HUES48 (cell line): ENCODE data around the gene SH2D6.
"Not testable (repeated sequence)": the region's sequence is repeated elsewhere in the genome, so short reads cannot be mapped to it uniquely, and the experiment has no call there.

Experiments used
- H3K27ac ChIP-seq: one replicate; pipeline ENCODE4 v1.7.0; 2013; ENCODE audit warnings: low read depth, low read length, inconsistent platforms
- H3K27me3 ChIP-seq: 2 replicates; pipeline ENCODE4 v1.6.1; 2013; ENCODE audit warnings: mild to moderate bottlenecking, low read length; ENCODE audit not compliant: control insufficient read depth, insufficient read depth
- H3K36me3 ChIP-seq: 2 replicates; pipeline ENCODE4 v1.6.1; 2013; ENCODE audit warnings: low read length; ENCODE audit not compliant: control insufficient read depth, insufficient read depth
- H3K4me1 ChIP-seq: 2 replicates; pipeline ENCODE4 v1.6.1; 2013; ENCODE audit warnings: mild to moderate bottlenecking, low read length; ENCODE audit not compliant: control insufficient read depth, insufficient read depth
- H3K4me3 ChIP-seq: 2 replicates; pipeline ENCODE4 v1.5.1; 2013; ENCODE audit warnings: mild to moderate bottlenecking, low read depth, low read length
- H3K9ac ChIP-seq: 2 replicates; pipeline ENCODE4 v1.6.1; 2013; ENCODE audit warnings: mild to moderate bottlenecking, low read depth, low read length, moderate library complexity
- H3K9me3 ChIP-seq: 2 replicates; pipeline ENCODE4 v1.6.1; 2013; ENCODE audit warnings: low read length; ENCODE audit not compliant: control insufficient read depth, insufficient read depth

SH2D6 gene

DNA sequence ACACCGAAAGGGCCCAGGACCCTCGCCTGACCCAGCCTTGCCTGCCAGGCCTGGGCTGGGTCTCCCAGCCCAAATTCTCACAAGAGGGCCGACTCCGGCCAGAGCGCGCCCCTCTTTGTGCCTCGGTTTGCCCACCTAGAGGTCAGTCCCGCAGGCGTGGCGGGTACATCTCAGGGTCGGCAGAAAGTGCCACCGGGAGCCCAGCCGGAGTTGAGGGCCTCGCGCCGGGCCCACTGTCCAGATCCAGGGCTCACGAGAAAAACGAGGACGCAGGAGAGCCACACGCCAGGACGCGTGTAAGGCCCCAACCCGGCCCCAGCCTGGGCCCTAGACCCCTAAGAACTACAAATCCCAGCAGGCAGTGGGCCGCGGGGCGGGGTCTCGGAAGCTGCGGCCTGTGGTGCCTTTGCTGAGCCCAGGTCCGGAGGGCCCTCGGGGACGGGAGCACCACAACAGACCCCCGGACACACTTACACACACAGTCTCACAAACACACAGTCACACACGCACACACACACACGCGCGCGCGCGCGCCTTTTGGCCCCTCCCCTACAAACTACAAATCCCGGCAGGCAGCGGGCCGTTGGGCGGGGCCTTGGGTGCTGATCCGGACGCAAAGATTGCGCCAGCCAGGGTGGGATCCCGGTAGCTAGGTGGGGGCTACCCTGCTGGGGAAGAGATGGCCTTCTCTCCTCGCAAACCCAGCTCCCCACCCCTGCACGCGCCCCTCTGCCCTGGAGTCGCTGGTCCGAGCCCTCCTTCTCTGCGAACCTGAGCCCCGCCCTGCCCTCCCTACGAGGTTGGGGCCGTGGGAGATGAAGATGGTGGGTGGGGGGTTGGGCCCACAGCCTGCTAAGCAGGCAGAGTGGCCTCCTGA, at the start of gene SH2D6:
Gene SH2D6 (plus strand): TSS at position 583 of the 877 bp plus-strand sequence. CDS start 10,752 bp downstream, outside the sequence.
- Histone ChIP-seq H3K36me3 (no peaks in the 10 kb centered on the region), H3K27ac (peak within 1 kb of the TSS; percentile 85), H3K4me3 (peak within 1 kb of the TSS; percentile 96), H3K9me3 (no peaks in the 10 kb centered on the region), H3K27me3 (no peaks in the 10 kb centered on the region), H3K9ac (peak within 1 kb of the TSS; percentile 91), H3K4me1 (peaks cover 23% of the 10 kb centered on the region)

DNA sequence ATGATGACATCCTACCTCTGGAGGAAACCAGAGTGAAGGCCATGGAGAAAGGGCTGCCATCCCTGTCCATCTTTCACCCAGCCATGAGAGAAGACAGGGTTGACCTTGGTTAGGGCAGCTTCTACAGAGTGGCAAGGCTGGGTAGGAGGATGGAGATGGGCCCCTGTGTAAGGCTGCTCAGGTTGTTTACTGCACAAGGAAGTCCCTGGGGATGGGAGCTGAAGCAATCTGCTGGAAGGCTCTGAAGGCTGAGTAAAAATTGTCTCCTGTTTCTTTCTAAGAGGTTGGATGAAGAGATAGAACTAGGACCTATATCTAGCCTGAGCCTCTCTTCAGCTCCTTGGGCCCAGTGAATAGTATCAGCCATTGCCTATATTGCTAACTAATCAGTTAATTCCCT, 49.6 kb upstream of the SH2D6 start:
- Histone ChIP-seq H3K9me3 (no peaks in the 10 kb centered on the region), H3K4me3 (no peak overlapping the region), H3K4me1 (no peaks in the 10 kb centered on the region), H3K36me3 (no peaks in the 10 kb centered on the region), H3K27ac (no peak overlapping the region), H3K9ac (no peak overlapping the region), H3K27me3 (no peaks in the 10 kb centered on the region)

DNA sequence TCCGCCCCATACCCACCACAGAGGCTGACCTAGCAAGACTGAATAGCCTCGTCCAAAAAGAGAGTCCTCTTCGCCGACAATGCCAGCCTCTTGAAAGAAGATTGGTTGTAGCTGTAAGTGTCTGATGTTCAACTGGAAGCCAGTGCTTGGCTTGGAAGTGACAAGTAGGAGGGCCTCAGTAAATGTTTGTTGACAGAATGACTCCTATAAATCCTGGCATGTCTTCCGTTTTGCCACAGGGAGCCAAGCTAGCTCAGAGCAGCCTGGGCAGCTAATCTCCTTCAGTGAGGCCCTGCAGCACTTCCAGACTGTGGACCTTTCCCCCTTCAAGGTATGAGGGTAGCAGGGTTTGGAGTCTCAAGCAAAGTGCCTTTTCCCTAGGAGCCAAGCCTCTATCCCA, 49.0 kb upstream of the SH2D6 start:
- no peak overlapping the region for H3K4me3 ChIP-seq
- no peaks in the 10 kb centered on the region for H3K36me3 ChIP-seq
- no peaks in the 10 kb centered on the region for H3K27me3 ChIP-seq
- H3K4me1 ChIP-seq, result no peaks in the 10 kb centered on the region
- no peak overlapping the region for H3K27ac ChIP-seq
- no peak overlapping the region for H3K9ac ChIP-seq
- H3K9me3 ChIP-seq, result no peaks in the 10 kb centered on the region

DNA sequence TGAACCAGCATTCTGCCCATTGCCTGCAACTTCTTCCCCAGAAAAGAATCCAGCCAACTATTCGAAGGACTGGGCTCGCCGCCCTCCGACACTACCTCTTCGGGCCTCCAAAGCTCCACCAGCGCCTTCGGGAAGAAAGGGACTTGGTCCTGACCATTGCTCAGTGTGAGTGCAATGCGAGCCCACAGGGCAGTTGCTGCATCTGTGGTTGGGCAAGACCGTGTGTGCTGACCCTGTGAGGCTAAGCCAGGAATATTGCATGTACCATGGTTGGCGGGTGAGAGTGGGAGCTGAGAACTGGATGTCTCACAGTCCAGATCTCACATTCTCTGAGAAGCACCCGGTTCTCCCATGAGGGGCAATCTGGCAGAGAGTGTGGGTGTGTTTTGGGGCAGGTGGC, 47.5 kb upstream of the SH2D6 start:
- H3K36me3 ChIP-seq, result no peaks in the 10 kb centered on the region
- H3K27ac ChIP-seq, result no peak overlapping the region
- H3K4me3 ChIP-seq, result no peak overlapping the region
- H3K9ac ChIP-seq, result no peak overlapping the region
- no peaks in the 10 kb centered on the region for H3K27me3 ChIP-seq
- no peaks in the 10 kb centered on the region for H3K4me1 ChIP-seq
- no peaks in the 10 kb centered on the region for H3K9me3 ChIP-seq

DNA sequence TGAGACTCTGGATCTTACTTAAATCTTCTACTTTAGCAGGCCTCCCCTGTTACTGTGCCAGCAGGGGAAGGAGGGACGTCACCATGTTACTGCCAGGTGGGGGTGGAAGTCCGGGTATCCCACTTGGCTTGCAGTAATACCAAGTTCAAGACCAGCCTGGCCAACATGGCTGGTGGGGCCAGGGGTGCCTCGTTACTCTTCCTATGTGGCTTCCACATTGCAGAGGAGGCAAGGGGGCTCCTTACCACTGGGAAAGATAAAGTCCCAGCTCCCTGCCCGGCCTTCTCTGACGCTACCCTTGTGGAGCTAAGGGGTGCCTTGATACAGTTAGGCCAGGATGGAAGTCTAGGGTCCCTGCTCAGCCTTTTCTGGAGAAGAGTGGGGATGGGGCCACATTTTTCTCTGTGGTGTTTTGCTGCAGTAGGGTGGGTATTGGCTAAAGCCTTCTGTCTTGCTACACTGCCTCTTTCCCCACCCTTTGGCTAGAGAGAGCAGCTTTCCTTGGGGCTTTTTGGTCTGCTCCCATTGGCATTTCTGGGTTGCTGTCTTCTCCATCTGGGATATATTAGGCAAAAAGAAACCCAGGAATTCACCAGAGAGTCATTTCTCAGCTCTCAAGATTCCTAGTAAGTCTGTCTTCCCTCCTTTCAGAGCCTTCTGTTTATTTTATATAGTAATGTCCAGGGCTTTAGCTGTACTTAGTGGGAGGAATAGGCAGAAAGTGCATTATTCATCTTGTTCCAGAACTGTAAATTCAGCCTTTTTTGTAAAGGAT, 42.0 kb upstream of the SH2D6 start:
- Histone ChIP-seq H3K36me3 (peaks cover 5% of the 10 kb centered on the region; the same call in 1 of the 2 replicates), H3K4me1 (no peaks in the 10 kb centered on the region), H3K27me3 (no peaks in the 10 kb centered on the region), H3K4me3 (no peak overlapping the region), H3K27ac (no peak overlapping the region), H3K9me3 (peaks cover 7% of the 10 kb centered on the region), H3K9ac (no peak overlapping the region)

DNA sequence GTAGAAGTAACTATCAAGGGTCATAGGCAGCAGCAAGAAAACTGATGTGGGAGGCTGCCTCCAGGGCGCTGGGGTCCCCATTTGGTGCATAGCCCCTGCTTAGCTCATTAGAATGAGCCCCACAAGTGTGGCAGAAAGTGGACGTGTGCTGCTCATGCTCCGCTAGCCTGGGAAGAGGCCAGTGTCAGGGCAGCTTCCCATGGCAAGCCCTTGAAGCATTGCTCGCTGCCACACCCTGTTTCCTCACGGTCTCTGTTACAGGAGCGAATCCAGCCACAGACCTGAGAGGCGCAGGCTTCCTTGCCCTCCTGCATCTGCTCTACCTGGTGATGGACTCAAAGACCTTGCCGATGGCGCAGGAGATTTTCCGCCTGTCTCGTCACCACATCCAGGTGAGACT, 41.4 kb upstream of the SH2D6 start:
- no peak overlapping the region for H3K9ac ChIP-seq
- peaks cover 7% of the 10 kb centered on the region for H3K9me3 ChIP-seq
- H3K4me1 ChIP-seq, result no peaks in the 10 kb centered on the region
- H3K36me3 ChIP-seq, result peaks cover 5% of the 10 kb centered on the region; the same call in 1 of the 2 replicates
- H3K27me3 ChIP-seq, result no peaks in the 10 kb centered on the region
- no peak overlapping the region for H3K27ac ChIP-seq
- no peak overlapping the region for H3K4me3 ChIP-seq

DNA sequence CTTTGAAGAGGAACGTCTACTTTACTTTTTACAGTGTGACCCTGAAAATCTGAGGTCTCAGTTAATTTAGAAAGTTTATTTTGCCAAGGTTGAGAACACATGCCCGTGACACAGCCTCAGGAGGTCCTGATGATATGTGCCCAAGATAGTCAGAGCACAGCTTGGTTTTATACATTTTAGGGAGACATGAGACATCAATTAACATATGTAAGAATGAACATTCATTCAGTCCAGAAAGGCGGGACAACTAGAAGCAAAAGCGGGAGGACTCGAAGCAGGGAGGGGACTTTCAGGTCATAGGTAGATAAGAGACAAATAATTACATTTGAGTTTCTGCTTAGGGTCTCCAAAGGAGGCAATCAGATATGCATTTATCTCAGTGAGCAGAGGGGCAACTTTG, 40.3 kb upstream of the SH2D6 start:
- Histone ChIP-seq H3K36me3 (peaks cover 5% of the 10 kb centered on the region; the same call in 1 of the 2 replicates), H3K9ac (no peak overlapping the region), H3K27me3 (no peaks in the 10 kb centered on the region), H3K9me3 (peaks cover 7% of the 10 kb centered on the region), H3K4me3 (no peak overlapping the region), H3K27ac (no peak overlapping the region), H3K4me1 (no peaks in the 10 kb centered on the region)

DNA sequence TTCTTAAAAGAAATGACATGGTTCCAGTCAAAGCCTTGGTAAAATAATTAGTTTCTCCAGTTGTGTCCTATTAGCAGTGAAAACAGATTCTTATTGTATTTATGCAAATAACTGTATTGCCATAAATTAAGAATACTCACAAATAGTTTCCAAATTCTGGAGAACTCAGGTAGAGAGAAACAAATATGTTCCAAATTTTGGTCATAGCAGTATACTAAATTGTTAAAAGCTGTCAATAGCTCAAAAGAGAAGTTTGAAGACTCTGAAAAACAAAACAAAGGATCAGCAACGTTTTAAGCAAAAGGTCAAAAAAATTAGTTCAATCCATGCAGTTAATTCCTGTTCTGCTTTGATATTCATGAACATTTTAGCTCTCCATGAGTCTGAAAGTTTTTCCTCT, 38.5 kb upstream of the SH2D6 start:
- Histone ChIP-seq H3K27me3 (no peaks in the 10 kb centered on the region), H3K4me3 (no peak overlapping the region)

DNA sequence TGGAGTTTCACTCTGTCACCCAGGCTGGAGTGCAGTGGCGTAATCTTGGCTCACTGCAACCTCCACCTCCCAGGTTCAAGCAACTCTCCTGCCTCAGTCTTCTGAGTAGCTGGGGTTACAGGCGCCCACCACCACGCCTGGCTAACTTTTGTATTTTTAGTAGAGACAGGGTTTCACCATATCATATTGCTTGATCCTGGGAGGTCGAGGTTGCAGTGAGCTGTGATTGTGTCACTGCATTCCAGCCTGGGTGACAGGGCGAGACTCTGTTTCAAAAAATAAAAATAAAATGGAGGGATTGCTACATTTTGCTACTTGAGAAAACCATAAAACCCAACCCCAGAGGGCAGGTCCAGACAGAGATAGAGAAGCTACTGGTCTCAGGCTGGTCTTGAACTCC, 35.4 kb upstream of the SH2D6 start:
- H3K4me1 ChIP-seq, H3K9ac ChIP-seq, H3K4me3 ChIP-seq, H3K9me3 ChIP-seq, H3K27ac ChIP-seq, H3K27me3 ChIP-seq, H3K36me3 ChIP-seq: not testable (repeated sequence)

More for the DNA sequence above, 38.5 kb upstream of the SH2D6 start:
- Histone ChIP-seq H3K9me3 (peaks cover 7% of the 10 kb centered on the region), H3K36me3 (peaks cover 5% of the 10 kb centered on the region; the same call in 1 of the 2 replicates), H3K4me1 (peaks cover 4% of the 10 kb centered on the region; the same call in 1 of the 2 replicates), H3K27ac (no peak overlapping the region), H3K9ac (no peak overlapping the region)

DNA sequence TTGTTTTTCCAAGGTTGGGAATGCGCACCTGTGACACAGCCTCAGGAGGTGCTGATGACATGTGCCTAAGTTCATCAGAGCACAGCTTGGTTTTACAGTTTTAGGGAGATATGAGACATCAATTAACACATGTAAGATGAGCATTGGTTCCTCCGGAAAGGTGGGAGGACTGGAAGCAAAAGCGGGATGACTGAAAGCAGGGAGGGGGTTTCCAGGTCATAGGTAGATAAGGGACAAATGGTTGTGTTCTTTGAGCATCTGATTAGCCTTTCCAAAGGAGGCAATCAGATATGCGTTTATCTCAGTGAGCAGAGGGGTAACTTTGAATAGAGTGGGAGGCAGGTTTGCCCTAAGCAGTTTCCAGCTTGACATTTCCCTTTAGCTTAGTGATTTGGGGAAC, 34.7 kb upstream of the SH2D6 start:
- H3K9me3 ChIP-seq, result peaks cover 7% of the 10 kb centered on the region
- H3K27me3 ChIP-seq, result no peaks in the 10 kb centered on the region
- peaks cover 6% of the 10 kb centered on the region; the same call in 1 of the 2 replicates for H3K4me1 ChIP-seq
- H3K9ac ChIP-seq, result no peak overlapping the region
- H3K36me3 ChIP-seq, result peaks cover 16% of the 10 kb centered on the region
- no peak overlapping the region for H3K27ac ChIP-seq
- no peak overlapping the region for H3K4me3 ChIP-seq

DNA sequence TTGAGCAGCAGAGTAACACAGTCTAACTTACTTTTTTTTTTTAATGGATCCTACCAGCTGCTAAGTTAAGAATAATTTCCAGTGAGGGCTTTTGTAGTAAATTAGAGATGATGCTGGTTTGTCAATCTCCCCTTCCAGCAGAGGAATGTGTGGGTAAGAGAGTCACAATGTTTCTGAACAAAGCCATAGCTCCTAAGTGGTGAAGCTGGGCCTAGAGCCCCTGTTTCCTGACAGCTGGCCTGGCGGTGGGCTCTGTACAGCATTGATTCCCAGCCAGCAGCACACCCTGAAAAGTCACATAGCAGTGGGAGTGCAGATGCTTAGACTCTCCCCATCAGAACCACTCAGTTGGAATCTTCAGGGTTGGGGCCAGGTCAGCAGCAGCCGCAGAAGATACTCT, 32.8 kb upstream of the SH2D6 start:
- Histone ChIP-seq H3K27ac (no peak overlapping the region), H3K9me3 (no peaks in the 10 kb centered on the region), H3K36me3 (peaks cover 13% of the 10 kb centered on the region), H3K4me1 (peaks cover 9% of the 10 kb centered on the region; the same call in 1 of the 2 replicates), H3K27me3 (no peaks in the 10 kb centered on the region), H3K9ac (no peak overlapping the region), H3K4me3 (no peak overlapping the region)
